Right ventricle myocardium superior (tissue), 1 donor: Measurements from ENCODE around the gene PTCHD4. TPM values are rescaled to one million over a fixed set of nuclear protein-coding genes. Genes with fewer than 3 reads are reported as not detected.
"Not testable (repeated sequence)": the region's sequence is repeated elsewhere in the genome, so short reads cannot be mapped to it uniquely, and the experiment has no call there.

ENCODE experiments used
- ATAC-seq: fragments of 200-7000 bp; cut with Tn5 transposase; one replicate; pipeline ENCODE4 v1.9.1; 2020; ENCODE audit warnings: mild to moderate bottlenecking; ENCODE audit not compliant: poor library complexity
- DNase-seq: peaks from one replicate; pipeline ENCODE4 v3.0.0-alpha.2; 2020
- intact Hi-C: fragments of 100-400 bp; cut with DNase I; formaldehyde crosslinking; loops from one replicate; pipeline ENCODE4 v1.11.2; 2022
- total RNA-seq: library from RNA; stranded (reverse); fragmentation: NEBNext Ultra II Directional; extraction: Animal tissue kit (Norgen Biotek cat#: 25700); gene quantifications from one replicate; pipeline ENCODE4 v1.2.1, GENCODE V29; 2021
- donor health status: DM: no; HTN: yes; CAD: no; lungs with severe emphysema.

PTCHD4 gene
- total RNA-seq, 1 donor from 2014 or later, result 0.81 TPM

GRCh38 chr6:48102476-48103195, 8.4 kb downstream of the PTCHD4 start:
- DNase-seq, ATAC-seq, intact Hi-C loops: not testable (repeated sequence)

GRCh38 chr6:48101290-48101689, 9.7 kb downstream of the PTCHD4 start:
- intact Hi-C loops, result no loop called here
- no peak for ATAC-seq

GRCh38 chr6:48100588-48100895, 10.5 kb downstream of the PTCHD4 start:
- ATAC-seq (no peak), DNase-seq (no peak)
- intact Hi-C loops, result no loop called here

More at GRCh38 chr6:48101290-48101689, 9.7 kb downstream of the PTCHD4 start:
- DNase-seq, result no peak

- intact Hi-C loops, result no loop called here
These were observed 11.0 kb downstream of the PTCHD4 start for GRCh38 chr6:48099713-48100587.

GRCh38 chr6:48098923-48099322, 12.1 kb downstream of the PTCHD4 start:
- DNase-seq, result no peak
- ATAC-seq, result no peak
- intact Hi-C loops, result no loop called here

More at GRCh38 chr6:48099713-48100587, 11.0 kb downstream of the PTCHD4 start:
- ATAC-seq, result no peak
- no peak for DNase-seq

- DNase-seq, result no peak
- peak; percentile 67 for ATAC-seq
- intact Hi-C loops, result no loop called here
These were observed 18.3 kb downstream of the PTCHD4 start for GRCh38 chr6:48092550-48093217.

GRCh38 chr6:48090546-48090945, 20.5 kb downstream of the PTCHD4 start:
- intact Hi-C loops, result no loop called here
- ATAC-seq (no peak), DNase-seq (no peak)

GRCh38 chr6:48087448-48087847, 23.5 kb downstream of the PTCHD4 start:
- DNase-seq, result no peak
- intact Hi-C loops, result no loop called here
- ATAC-seq, result no peak

GRCh38 chr6:48086187-48086586, 24.8 kb downstream of the PTCHD4 start:
- intact Hi-C loops, result no loop called here
- ATAC-seq (no peak), DNase-seq (no peak)

- DNase-seq (no peak), ATAC-seq (no peak)
- intact Hi-C loops, result no loop called here
These were observed 25.8 kb downstream of the PTCHD4 start for GRCh38 chr6:48085131-48085741.

GRCh38 chr6:48084201-48084600, 26.8 kb downstream of the PTCHD4 start:
- no peak for ATAC-seq
- intact Hi-C loops, result no loop called here
- DNase-seq, result no peak

GRCh38 chr6:48080227-48081009, 30.6 kb downstream of the PTCHD4 start:
- DNase-seq, result no peak
- ATAC-seq, result no peak
- intact Hi-C loops, result no loop called here

- DNase-seq (no peak), ATAC-seq (no peak)
- intact Hi-C loops, result no loop called here
These were observed 32.9 kb downstream of the PTCHD4 start for GRCh38 chr6:48078120-48078519.

- no peak for ATAC-seq
- intact Hi-C loops, result no loop called here
- no peak for DNase-seq
These were observed 35.8 kb downstream of the PTCHD4 start for GRCh38 chr6:48075181-48075580.

- intact Hi-C loops, result no loop called here
- ATAC-seq, result no peak
These were observed 36.8 kb downstream of the PTCHD4 start for GRCh38 chr6:48073976-48074767.

GRCh38 chr6:48071833-48072232, 39.2 kb downstream of the PTCHD4 start:
- DNase-seq (no peak), ATAC-seq (no peak)
- intact Hi-C loops, result no loop called here

More at GRCh38 chr6:48073976-48074767, 36.8 kb downstream of the PTCHD4 start:
- DNase-seq, result no peak

GRCh38 chr6:48069280-48069679, 41.7 kb downstream of the PTCHD4 start:
- DNase-seq (no peak), ATAC-seq (no peak)
- intact Hi-C loops, result no loop called here
